Central memory CD4-positive, alpha-beta T cell (primary cell): ENCODE data around the gene MYCL.
"Not testable (repeated sequence)": the region's sequence is repeated elsewhere in the genome, so short reads cannot be mapped to it uniquely, and the experiment has no call there.

Experiments
- DNase-seq: peaks from one replicate; pipeline ENCODE4 v3.0.0; 2022

Gene MYCL

GRCh38 chr1:39915499-39916129, 13.9 kb upstream of the MYCL start:
- DNase-seq, result no peak

GRCh38 chr1:39913136-39913535, 11.4 kb upstream of the MYCL start:
- DNase-seq, result not testable (repeated sequence)

- DNase-seq, result no peak
Measured at GRCh38 chr1:39910263-39910662, 8.5 kb upstream of the MYCL start.

- DNase-seq, result no peak
Measured at GRCh38 chr1:39908534-39908933, 6.8 kb upstream of the MYCL start.

- DNase-seq, result no peak
Measured at GRCh38 chr1:39907528-39908453, 6.1 kb upstream of the MYCL start.

- DNase-seq, result no peak
Measured at GRCh38 chr1:39905172-39905571, 3.5 kb upstream of the MYCL start.

GRCh38 chr1:39902460-39902807, 717 bp upstream of the MYCL start:
- no peak for DNase-seq

- DNase-seq, result peak; percentile 6
Measured at GRCh38 chr1:39901464-39901713, 328 bp downstream of the MYCL start.

GRCh38 chr1:39900662-39901463, 854 bp downstream of the MYCL start:
- no peak for DNase-seq

- DNase-seq, result no peak
Measured at GRCh38 chr1:39899611-39900538, 1.8 kb downstream of the MYCL start.

- DNase-seq, result no peak
Measured at GRCh38 chr1:39898648-39899603, 2.8 kb downstream of the MYCL start.

- DNase-seq, result no peak
Measured at GRCh38 chr1:39898191-39898590, 3.5 kb downstream of the MYCL start.

GRCh38 chr1:39896909-39897685, 4.6 kb downstream of the MYCL start:
- no peak for DNase-seq

- no peak for DNase-seq
Measured at GRCh38 chr1:39895731-39896480, 5.8 kb downstream of the MYCL start.

- no peak for DNase-seq
Measured at GRCh38 chr1:39894884-39895495, 6.7 kb downstream of the MYCL start.

GRCh38 chr1:39892601-39893595, 8.8 kb downstream of the MYCL start:
- DNase-seq, result no peak

- no peak for DNase-seq
Measured at GRCh38 chr1:39890880-39891279, 10.8 kb downstream of the MYCL start.

GRCh38 chr1:39890273-39890672, 11.4 kb downstream of the MYCL start:
- no peak for DNase-seq
